K562 (cell line): ENCODE results near the gene SLC2A2. TPM values are rescaled to one million over a fixed set of nuclear protein-coding genes. Genes with fewer than 3 reads are reported as not detected.

Experiments used
- ATAC-seq: fragments of 200-7000 bp; cut with Tn5 transposase; 3 replicates; pipeline ENCODE4 v1.9.1; 2020; ENCODE audit warnings: moderate library complexity
- BruUV-seq: library from RNA; stranded (reverse); fragments of 400-500 nt; replicated peaks from 2 replicates; lab custom pipeline; 2021; lab: Mats Ljungman, UMichigan
- CTCF ChIA-PET: fragments of 300-600 bp; formaldehyde crosslinking; extraction: SDS; loops from one replicate; lab custom pipeline; 2021; ENCODE audit warnings: low intra/inter-chr PET ratio; lab: Yijun Ruan, JAX
- POLR2A ChIA-PET: fragments of 300-600, 350-650 bp; sonication (Branson Sonifier 250); formaldehyde crosslinking; extraction: SDS; loops from one replicate; lab custom pipeline; 2021; ENCODE audit warnings: antibody characterized with exemption, inconsistent platforms; lab: Yijun Ruan, JAX
- DNase-seq, 4 experiments: peaks; one replicate each; pipeline versions ENCODE4 v3.0.0 to v3.0.0-alpha.2; 2011 to 2018; ENCODE audit warnings: low spot score in 3 of 4, mixed read lengths in 3 of 4; ENCODE audit errors: extremely low read depth in 1 of 4
- FAIRE-seq: peaks from 2 replicates; lab custom pipeline; 2011; peaks lifted over from hg19 to GRCh38; lab: Jason Lieb, UNC
- H2AFZ ChIP-seq: 2 replicates; pipeline ENCODE4 v1.6.0; 2011; ENCODE audit warnings: low read depth, low read length, control low read depth, inconsistent platforms
- H3K27ac ChIP-seq: fragments of 200-600 bp; 3 replicates; pipeline ENCODE4 v1.8.0; 2011; ENCODE audit warnings: low read depth, mild to moderate bottlenecking, control low read depth, inconsistent platforms, low read length, moderate library complexity, mixed read lengths; ENCODE audit errors: extremely low read depth
- H3K27me3 ChIP-seq, 2 experiments: fragments of 300-600 bp in 1 of 2; 2 replicates in 1 of 2; 3 replicates in 1 of 2; pipeline versions ENCODE4 v1.6.0 to v1.8.0; 2011; ENCODE audit warnings: inconsistent platforms in 2 of 2, low read length in 2 of 2, mild to moderate bottlenecking in 1 of 2, mixed read lengths in 1 of 2, moderate library complexity in 1 of 2; ENCODE audit not compliant: control insufficient read depth in 2 of 2, insufficient read depth in 2 of 2
- H3K36me3 ChIP-seq: fragments of 300-600 bp; 3 replicates; pipeline ENCODE4 v1.8.0; 2011; ENCODE audit warnings: mild to moderate bottlenecking, low read length, inconsistent platforms; ENCODE audit not compliant: control insufficient read depth, insufficient read depth
- H3K4me1 ChIP-seq, 2 experiments: fragments of 200-600 bp in 1 of 2; replicated peaks in 1 of 2; 2 replicates in 1 of 2; 3 replicates in 1 of 2; pipeline versions ENCODE4 v1.5.1 to v1.8.0; 2011; ENCODE audit warnings: inconsistent platforms in 2 of 2, low read length in 2 of 2, mild to moderate bottlenecking in 1 of 2, mixed read lengths in 1 of 2, moderate library complexity in 1 of 2; ENCODE audit not compliant: control insufficient read depth in 2 of 2, insufficient read depth in 2 of 2
- H3K4me2 ChIP-seq: 2 replicates; pipeline ENCODE4 v1.6.1; 2011; ENCODE audit warnings: low read length, control low read depth, inconsistent platforms, mixed read lengths; ENCODE audit not compliant: insufficient read depth
- H3K4me3 ChIP-seq: fragments of 200-600 bp; sonication (generic), shearing (Covaris generic); 2 replicates; pipeline ENCODE4 v1.5.1; 2016; ENCODE audit warnings: control low read depth, inconsistent platforms
- H3K79me2 ChIP-seq: fragments of 200-600 bp; 3 replicates; pipeline ENCODE4 v1.8.0; 2011; ENCODE audit warnings: low read length, inconsistent platforms; ENCODE audit not compliant: control insufficient read depth, insufficient read depth
- H3K9ac ChIP-seq, 2 experiments: 2 replicates each; pipeline versions ENCODE4 v1.6.0 to v1.6.1; 2011; ENCODE audit warnings: low read depth in 2 of 2, low read length in 2 of 2, control low read depth in 1 of 2, inconsistent platforms in 1 of 2, mild to moderate bottlenecking in 1 of 2, mixed read lengths in 1 of 2; ENCODE audit not compliant: insufficient read depth in 1 of 2
- H3K9me1 ChIP-seq: one replicate; pipeline ENCODE4 v1.6.0; 2011; ENCODE audit warnings: inconsistent platforms, mild to moderate bottlenecking, low read length, moderate library complexity; ENCODE audit not compliant: control insufficient read depth, insufficient read depth
- H3K9me3 ChIP-seq: replicated peaks from 2 replicates; pipeline ENCODE4 v1.5.1; 2011; ENCODE audit warnings: low read depth, low read length, inconsistent platforms; ENCODE audit not compliant: control insufficient read depth, insufficient read depth
- H4K20me1 ChIP-seq: replicated peaks from 2 replicates; pipeline ENCODE4 v1.6.1; 2011; ENCODE audit warnings: low read length, inconsistent platforms, mixed read lengths; ENCODE audit not compliant: control insufficient read depth, insufficient read depth
- HINFP ChIP-seq: fragments of 450-650 bp; conservative IDR thresholded peaks from 2 replicates; pipeline ENCODE4 v1.6.1; 2016; ENCODE audit warnings: missing genetic modification characterization, low read depth, mild to moderate bottlenecking, control low read depth, missing compliant biosample characterization
- KAT8 ChIP-seq: fragments of 450-650 bp; IDR thresholded peaks from 2 replicates; pipeline ENCODE4 v1.6.1; 2016; ENCODE audit warnings: low read depth, mild to moderate bottlenecking
- MECOM ChIP-seq: fragments of 250-450 bp; sonication (Bioruptor Pico); IDR thresholded peaks from 2 replicates; pipeline ENCODE4 v1.8.0; 2022; ENCODE audit warnings: inconsistent platforms
- PHF20 ChIP-seq: fragments of 450-650 bp; IDR thresholded peaks from 2 replicates; pipeline ENCODE4 v1.6.1; 2018; ENCODE audit not compliant: partially characterized antibody
- PKNOX1 ChIP-seq: fragments of 450-650 bp; IDR thresholded peaks from 2 replicates; pipeline ENCODE4 v1.6.1; 2016
- POLR3A ChIP-seq: IDR thresholded peaks from 2 replicates; pipeline ENCODE4 v1.6.1; 2011; ENCODE audit warnings: borderline replicate concordance, mild to moderate bottlenecking, moderate library complexity; ENCODE audit not compliant: insufficient read length, insufficient read depth; ENCODE audit errors: extremely low read depth
- RBM39 ChIP-seq: fragments of 200-400 bp; formaldehyde crosslinking; optimal IDR thresholded peaks from 2 replicates; pipeline ENCODE3; 2018; ENCODE audit warnings: low read depth, low read length
- ZNF583 ChIP-seq: fragments of 250-450 bp; sonication (Bioruptor Pico); IDR thresholded peaks from 2 replicates; pipeline ENCODE4 v1.4.0; 2020
- WGBS: fragments of 100-300 bp; shearing (Covaris generic); methylation state at CpG from one replicate; pipeline ENCODE4 v1.1.6; 2016; ENCODE audit warnings: low coverage, mixed read lengths; ENCODE audit not compliant: insufficient coverage; ENCODE audit errors: missing lambda C conversion rate; 5-methylcytosine and 5-hydroxymethylcytosine counted together
- in situ Hi-C: fragments of 300-500 bp; cut with MboI; formaldehyde crosslinking; loops from 4 replicates; pipeline ENCODE4 v1.15.0; 2018; ENCODE audit warnings: inconsistent platforms, mixed read lengths
- intact Hi-C: fragments of 100-400 bp; cut with micrococcal nuclease; formaldehyde crosslinking; loops from 2 replicates; pipeline ENCODE4 v1.14.2; 2022
- polyA plus RNA-seq, 8 experiments: library from polyadenylated mRNA; depleted of rRNA in 4 of 8; stranded (reverse) in 5 of 8; unstranded in 3 of 8; fragments of >200 nt; fragmentation: Nextera tagmentation in 2 of 8; fragmentation: Illumina TruSeq in 1 of 8; extraction: Ambion mirVana in 2 of 8; extraction: Trizol in 1 of 8; gene quantifications; 2 replicates each; pipeline versions ENCODE4 v1.2.1 to v1.2.3, GENCODE V29; 2011 to 2014; ENCODE audit warnings: inconsistent platforms in 1 of 8, missing spikeins in 1 of 8
- total RNA-seq, 7 experiments: library from RNA; depleted of rRNA in 6 of 7; stranded (reverse); fragments of >200 nt in 6 of 7; fragmentation: Illumina TruSeq in 2 of 7; extraction: Trizol in 2 of 7; gene quantifications; 2 replicates each; pipeline versions ENCODE4 v1.2.1 to v1.2.3, GENCODE V29; 2011 to 2021; ENCODE audit warnings: low replicate concordance in 1 of 7
- TF ChIP-seq, protein P1 (sequence below): fragments of 450-650 bp; IDR thresholded peaks from 2 replicates; pipeline ENCODE4 v1.6.1; 2017; ENCODE audit warnings: antibody characterized with exemption, mild to moderate bottlenecking
- TF ChIP-seq, protein P2 (sequence below): fragments of 250-450 bp; sonication (Bioruptor Pico); IDR thresholded peaks from 2 replicates; pipeline ENCODE4 v1.4.0; 2020; ENCODE audit warnings: mild to moderate bottlenecking, moderate library complexity

SLC2A2 gene
- total and polyA plus RNA-seq, 9 of the 15 experiments (the other 6 are each of a cell fraction or from before 2014, with no cell fraction given): 0.18 TPM; not detected in 8

- TF ChIP-seq, protein P1, sequence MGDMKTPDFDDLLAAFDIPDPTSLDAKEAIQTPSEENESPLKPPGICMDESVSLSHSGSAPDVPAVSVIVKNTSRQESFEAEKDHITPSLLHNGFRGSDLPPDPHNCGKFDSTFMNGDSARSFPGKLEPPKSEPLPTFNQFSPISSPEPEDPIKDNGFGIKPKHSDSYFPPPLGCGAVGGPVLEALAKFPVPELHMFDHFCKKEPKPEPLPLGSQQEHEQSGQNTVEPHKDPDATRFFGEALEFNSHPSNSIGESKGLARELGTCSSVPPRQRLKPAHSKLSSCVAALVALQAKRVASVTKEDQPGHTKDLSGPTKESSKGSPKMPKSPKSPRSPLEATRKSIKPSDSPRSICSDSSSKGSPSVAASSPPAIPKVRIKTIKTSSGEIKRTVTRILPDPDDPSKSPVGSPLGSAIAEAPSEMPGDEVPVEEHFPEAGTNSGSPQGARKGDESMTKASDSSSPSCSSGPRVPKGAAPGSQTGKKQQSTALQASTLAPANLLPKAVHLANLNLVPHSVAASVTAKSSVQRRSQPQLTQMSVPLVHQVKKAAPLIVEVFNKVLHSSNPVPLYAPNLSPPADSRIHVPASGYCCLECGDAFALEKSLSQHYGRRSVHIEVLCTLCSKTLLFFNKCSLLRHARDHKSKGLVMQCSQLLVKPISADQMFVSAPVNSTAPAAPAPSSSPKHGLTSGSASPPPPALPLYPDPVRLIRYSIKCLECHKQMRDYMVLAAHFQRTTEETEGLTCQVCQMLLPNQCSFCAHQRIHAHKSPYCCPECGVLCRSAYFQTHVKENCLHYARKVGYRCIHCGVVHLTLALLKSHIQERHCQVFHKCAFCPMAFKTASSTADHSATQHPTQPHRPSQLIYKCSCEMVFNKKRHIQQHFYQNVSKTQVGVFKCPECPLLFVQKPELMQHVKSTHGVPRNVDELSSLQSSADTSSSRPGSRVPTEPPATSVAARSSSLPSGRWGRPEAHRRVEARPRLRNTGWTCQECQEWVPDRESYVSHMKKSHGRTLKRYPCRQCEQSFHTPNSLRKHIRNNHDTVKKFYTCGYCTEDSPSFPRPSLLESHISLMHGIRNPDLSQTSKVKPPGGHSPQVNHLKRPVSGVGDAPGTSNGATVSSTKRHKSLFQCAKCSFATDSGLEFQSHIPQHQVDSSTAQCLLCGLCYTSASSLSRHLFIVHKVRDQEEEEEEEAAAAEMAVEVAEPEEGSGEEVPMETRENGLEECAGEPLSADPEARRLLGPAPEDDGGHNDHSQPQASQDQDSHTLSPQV: 0 out of 2 replicates have a peak, but pooled peaks have one; percentile 14
- TF ChIP-seq RBM39 (no peak), PHF20 (no peak)
Observed at GRCh38 chr3:171007316-171007715, 19.2 kb downstream of the SLC2A2 start (continued).

DNA sequence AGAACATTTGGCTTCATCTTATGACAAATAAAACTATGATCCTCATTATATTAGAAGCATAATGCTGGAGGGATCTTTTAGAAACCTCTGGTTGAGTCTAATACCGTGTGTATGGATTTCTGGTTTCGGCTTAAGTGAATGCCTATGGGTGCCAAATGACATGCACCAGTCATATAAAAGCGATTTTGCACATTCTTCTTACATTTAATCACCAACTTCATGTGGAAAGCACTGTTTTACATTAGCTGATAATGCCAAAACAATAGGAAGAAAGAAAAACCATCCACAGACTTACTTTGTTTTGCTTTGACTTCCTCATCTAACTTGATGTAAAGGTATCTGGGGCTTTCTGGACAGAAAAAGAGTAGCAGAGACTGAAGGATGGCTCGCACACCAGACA, 20.9 kb downstream of the SLC2A2 start:
- in situ Hi-C loops (no loop called here), intact Hi-C loops (no loop called here)
- no peak for FAIRE-seq
- H3K4me3 ChIP-seq: no peak overlapping the region
- 39% methylated on average over 4 of the region's 4 CpGs for WGBS
- no peak overlapping the region for H3K9ac ChIP-seq
- peaks cover 0 to 8% of the 10 kb centered on the region in 2 experiments; a peak in 3 of 5 replicates for H3K4me1 ChIP-seq
- no peaks in the 10 kb centered on the region for H3K9me3 ChIP-seq
- H3K9me1 ChIP-seq: no peaks in the 10 kb centered on the region
- POLR2A ChIA-PET: interaction anchor here (0.7 to 1.6 kb wide), 3 partner anchors 10 to 44 kb away, joined by 3 to 4 read pairs (median 3); no protein-coding TSS in a partner anchor
- CTCF ChIA-PET: no interaction called here
- no peak for DNase-seq
- ATAC-seq: no peak
- no TSS peak for BruUV-seq
- no peaks in the 10 kb centered on the region for H4K20me1 ChIP-seq
- H3K36me3 ChIP-seq: no peaks in the 10 kb centered on the region
- H3K4me2 ChIP-seq: no peak overlapping the region
- H2AFZ ChIP-seq: no peak overlapping the region
- no peak overlapping the region for H3K27ac ChIP-seq
- H3K79me2 ChIP-seq: no peaks in the 10 kb centered on the region
- no peaks in the 10 kb centered on the region for H3K27me3 ChIP-seq
- no peak for TF ChIP-seq ZNF583 (CRISPR knock-in tag)
- no peak for TF ChIP-seq HINFP (tag)
- TF ChIP-seq PKNOX1: no peak
- TF ChIP-seq POLR3A: no peak
- TF ChIP-seq MECOM (CRISPR knock-in tag): no peak
- TF ChIP-seq, protein P2, sequence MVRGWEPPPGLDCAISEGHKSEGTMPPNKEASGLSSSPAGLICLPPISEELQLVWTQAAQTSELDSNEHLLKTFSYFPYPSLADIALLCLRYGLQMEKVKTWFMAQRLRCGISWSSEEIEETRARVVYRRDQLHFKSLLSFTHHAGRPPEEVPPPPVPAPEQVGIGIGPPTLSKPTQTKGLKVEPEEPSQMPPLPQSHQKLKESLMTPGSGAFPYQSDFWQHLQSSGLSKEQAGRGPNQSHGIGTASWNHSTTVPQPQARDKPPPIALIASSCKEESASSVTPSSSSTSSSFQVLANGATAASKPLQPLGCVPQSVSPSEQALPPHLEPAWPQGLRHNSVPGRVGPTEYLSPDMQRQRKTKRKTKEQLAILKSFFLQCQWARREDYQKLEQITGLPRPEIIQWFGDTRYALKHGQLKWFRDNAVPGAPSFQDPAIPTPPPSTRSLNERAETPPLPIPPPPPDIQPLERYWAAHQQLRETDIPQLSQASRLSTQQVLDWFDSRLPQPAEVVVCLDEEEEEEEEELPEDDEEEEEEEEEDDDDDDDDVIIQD (CRISPR knock-in tag): no peak
- no peak for TF ChIP-seq KAT8
